IPS-18c (cell line): ENCODE data around the gene CINP.

Source experiments
- H3K4me3 ChIP-seq: 2 replicates; pipeline ENCODE4 v1.7.0; 2013; ENCODE audit warnings: low read depth, mild to moderate bottlenecking, low read length, moderate library complexity; ENCODE audit not compliant: insufficient read depth
- H3K9me3 ChIP-seq: one replicate; pipeline ENCODE4 v1.6.1; 2013; ENCODE audit warnings: mild to moderate bottlenecking, low read length, moderate library complexity; ENCODE audit not compliant: control insufficient read depth, insufficient read depth

CINP gene

DNA sequence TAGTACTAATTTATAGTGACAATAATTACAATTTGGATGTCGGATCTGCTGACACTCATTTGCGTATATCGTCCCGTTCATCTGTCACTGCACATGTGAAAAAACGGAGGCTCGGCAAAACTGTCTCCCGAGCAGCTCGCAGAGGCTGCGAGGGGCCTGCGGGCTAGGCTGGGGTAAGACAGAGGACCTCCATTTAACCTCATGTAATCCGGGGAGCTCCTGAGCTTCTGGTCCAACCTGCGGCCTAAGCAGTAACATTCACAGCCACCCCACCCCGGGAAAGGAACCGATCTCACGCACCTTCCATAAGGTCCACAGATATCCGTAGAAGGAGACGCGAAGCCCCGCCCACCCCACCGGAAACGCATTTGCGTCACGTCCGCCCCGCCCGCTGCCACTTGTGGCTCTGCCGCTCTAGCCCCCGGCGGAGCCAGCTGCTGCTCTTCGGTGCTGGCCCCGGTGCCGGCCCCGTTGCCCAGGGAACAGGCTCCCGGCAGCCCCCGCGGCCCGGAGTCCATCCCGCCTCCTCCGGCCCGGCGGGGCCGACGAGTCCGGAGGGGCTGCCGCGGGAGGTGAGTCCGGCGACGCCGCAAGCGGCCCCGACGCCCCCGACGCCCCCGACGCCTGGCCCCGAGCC lies at the start of gene CINP, which contains the start of gene TECPR2:
Gene CINP (minus strand): TSS at position 346 of the 637 bp plus-strand sequence. CDS start 39 bp downstream, at position 307.
Gene TECPR2 (plus strand): TSS at position 397 of the 637 bp plus-strand sequence. CDS start 13,781 bp downstream, outside the sequence.
- peak within 1 kb of the TSS; percentile 58 for H3K4me3 ChIP-seq
- no peaks in the 10 kb centered on the region for H3K9me3 ChIP-seq

DNA sequence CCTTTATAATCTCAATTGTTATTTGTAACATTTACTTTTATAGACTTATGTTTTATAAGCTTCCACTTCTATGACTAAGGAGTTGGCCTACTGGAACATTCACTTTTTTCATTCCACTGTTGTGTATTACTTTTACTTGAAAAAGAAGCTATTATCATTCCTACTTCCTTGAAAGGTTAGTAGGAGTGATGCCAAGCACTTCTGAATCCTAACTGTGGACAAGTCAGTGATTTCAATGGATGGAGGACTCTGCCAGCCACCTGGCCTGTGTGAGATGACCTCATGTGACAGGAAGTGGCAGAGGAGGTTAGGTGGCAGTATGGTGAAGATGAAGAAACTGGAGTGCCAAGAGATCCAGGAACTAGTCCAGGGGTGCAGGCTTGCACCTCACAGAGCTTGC lies 46.0 kb upstream of the CINP start:
- H3K4me3 ChIP-seq, result no peak overlapping the region
- H3K9me3 ChIP-seq, result no peaks in the 10 kb centered on the region

DNA sequence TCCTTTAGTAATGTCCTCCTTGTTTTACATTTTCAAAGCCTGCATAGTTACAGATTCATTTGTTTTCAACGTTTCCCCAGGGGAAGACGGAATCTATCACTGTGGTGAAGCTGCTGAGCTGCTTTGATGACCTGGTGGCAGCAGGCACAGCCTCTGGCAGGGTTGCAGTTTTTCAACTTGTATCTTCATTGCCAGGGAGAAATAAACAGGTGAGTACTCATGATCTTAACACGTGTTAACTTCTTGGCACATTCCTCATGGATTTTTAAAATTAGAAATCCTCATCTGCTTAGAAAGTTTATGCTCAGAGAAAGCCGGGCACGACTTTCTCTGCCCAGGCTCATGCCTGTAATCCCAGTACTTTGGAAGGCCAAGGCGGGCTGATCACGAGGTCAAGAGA lies 44.6 kb upstream of the CINP start:
- Histone ChIP-seq H3K9me3 (no peaks in the 10 kb centered on the region), H3K4me3 (no peak overlapping the region)

DNA sequence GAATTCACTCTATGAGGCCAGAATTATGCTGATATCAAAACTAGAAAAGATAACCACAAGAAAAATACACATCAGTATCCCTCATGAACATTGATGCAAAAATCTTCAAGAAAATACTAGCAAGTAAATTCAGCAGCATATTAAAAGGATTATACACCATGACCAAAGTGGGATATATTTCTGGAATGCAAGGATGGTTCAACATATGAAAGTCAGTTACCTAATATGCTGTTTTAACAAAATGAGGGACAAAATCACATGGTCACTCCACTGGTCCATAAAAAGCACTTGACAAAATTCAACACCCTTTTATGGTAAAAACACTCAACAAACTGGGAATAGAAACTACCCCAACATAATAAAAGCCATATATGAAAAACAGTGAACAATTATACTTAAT lies 40.3 kb upstream of the CINP start:
- H3K9me3 ChIP-seq, result no peaks in the 10 kb centered on the region
- H3K4me3 ChIP-seq, result no peak overlapping the region

GRCh38 chr14:102396521-102396920 lies 33.8 kb upstream of the CINP start:
- no peaks in the 10 kb centered on the region for H3K9me3 ChIP-seq
- no peak overlapping the region for H3K4me3 ChIP-seq

DNA sequence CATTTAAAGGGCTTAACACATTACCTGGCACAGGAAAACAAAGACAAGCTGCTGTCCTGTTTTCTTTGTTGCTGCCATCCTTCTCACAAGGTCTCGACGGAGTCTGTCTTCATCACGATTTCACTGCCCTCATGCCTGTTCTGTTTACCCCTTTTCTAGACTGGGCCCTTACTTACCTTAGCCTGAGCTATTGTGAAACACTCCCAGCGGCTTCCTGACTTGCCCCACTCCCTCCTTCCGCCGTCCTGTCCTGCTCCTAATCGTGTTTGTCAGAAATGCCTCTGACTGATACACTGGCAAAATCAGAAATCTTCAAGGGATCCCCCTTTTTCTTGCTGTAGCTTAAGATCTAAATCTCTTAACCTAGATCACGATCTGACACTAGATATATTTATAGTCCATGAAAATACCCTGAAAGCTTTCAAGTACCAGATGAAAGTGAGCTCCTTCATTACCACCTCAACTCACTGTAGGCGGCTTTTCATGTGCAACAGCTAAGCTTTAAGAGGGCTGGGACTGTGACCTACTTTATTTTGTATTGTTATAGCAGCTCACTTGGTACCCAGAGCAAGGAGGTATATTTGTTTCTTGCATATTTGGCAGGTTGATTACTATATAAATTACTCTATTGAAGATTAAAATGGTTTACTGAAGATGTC lies 32.2 kb upstream of the CINP start:
- Histone ChIP-seq H3K4me3 (no peak overlapping the region), H3K9me3 (no peaks in the 10 kb centered on the region)

GRCh38 chr14:102392506-102392905 lies 29.8 kb upstream of the CINP start:
- Histone ChIP-seq H3K4me3 (no peak overlapping the region), H3K9me3 (no peaks in the 10 kb centered on the region)

- Histone ChIP-seq H3K9me3 (no peaks in the 10 kb centered on the region), H3K4me3 (no peak overlapping the region)
These were observed 27.6 kb upstream of the CINP start for GRCh38 chr14:102390064-102390855.

GRCh38 chr14:102389246-102389645 lies 26.6 kb upstream of the CINP start:
- Histone ChIP-seq H3K9me3 (no peaks in the 10 kb centered on the region), H3K4me3 (no peak overlapping the region)

GRCh38 chr14:102387086-102387485 lies 24.4 kb upstream of the CINP start:
- H3K9me3 ChIP-seq, result no peaks in the 10 kb centered on the region
- no peak overlapping the region for H3K4me3 ChIP-seq

- no peaks in the 10 kb centered on the region for H3K9me3 ChIP-seq
These were observed 16.1 kb upstream of the CINP start for GRCh38 chr14:102378830-102379229.

GRCh38 chr14:102377696-102378095 lies 15.0 kb upstream of the CINP start:
- no peaks in the 10 kb centered on the region for H3K9me3 ChIP-seq
- H3K4me3 ChIP-seq, result no peak overlapping the region

More at GRCh38 chr14:102378830-102379229, 16.1 kb upstream of the CINP start:
- H3K4me3 ChIP-seq, result no peak overlapping the region

DNA sequence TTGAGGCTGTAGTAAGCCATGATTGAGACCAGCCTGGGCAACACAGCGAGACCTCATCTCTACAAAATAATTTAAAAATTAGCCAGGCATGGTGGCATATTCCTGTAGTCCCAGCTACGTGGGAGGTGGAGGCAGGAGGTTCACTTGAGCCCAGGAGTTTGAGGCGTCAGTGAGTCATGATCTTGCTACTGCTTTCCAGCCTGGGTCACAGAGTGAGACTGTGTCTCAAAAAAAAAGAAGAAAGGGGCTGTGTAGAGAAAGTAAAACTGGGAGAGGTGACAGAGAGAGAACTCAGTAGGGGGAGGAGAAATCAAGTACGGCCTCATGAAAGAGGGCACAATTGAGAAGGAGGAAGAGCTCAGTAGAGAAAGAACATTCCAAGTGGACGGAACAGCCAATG lies 12.4 kb upstream of the CINP start:
- Histone ChIP-seq H3K9me3 (no peaks in the 10 kb centered on the region), H3K4me3 (no peak overlapping the region)

GRCh38 chr14:102374264-102374663 lies 11.6 kb upstream of the CINP start:
- H3K4me3 ChIP-seq, result no peak overlapping the region

GRCh38 chr14:102373110-102373509 lies 10.4 kb upstream of the CINP start:
- Histone ChIP-seq H3K4me3 (no peak overlapping the region), H3K9me3 (no peaks in the 10 kb centered on the region)

More at GRCh38 chr14:102374264-102374663, 11.6 kb upstream of the CINP start:
- H3K9me3 ChIP-seq, result no peaks in the 10 kb centered on the region

- no peaks in the 10 kb centered on the region for H3K9me3 ChIP-seq
- H3K4me3 ChIP-seq, result no peak overlapping the region
These were observed 8.7 kb upstream of the CINP start for GRCh38 chr14:102371361-102371760.

GRCh38 chr14:102370305-102370809 lies 7.7 kb upstream of the CINP start:
- H3K9me3 ChIP-seq, result no peaks in the 10 kb centered on the region

More at GRCh38 chr14:102370305-102370809, 7.7 kb upstream of the CINP start:
- H3K4me3 ChIP-seq, result no peak overlapping the region
